HG02938 (cell line): Measurements from ENCODE around the gene SF3B2.
"Not testable (repeated sequence)": the region's sequence is repeated elsewhere in the genome, so short reads cannot be mapped to it uniquely, and the experiment has no call there.

Experiments used
- ATAC-seq: cut with Tn5 transposase; IDR thresholded peaks from one replicate; pipeline ENCODE4 v1.9.1; 2021; ENCODE audit warnings: mild to moderate bottlenecking, moderate library complexity; ENCODE audit not compliant: unreplicated experiment

SF3B2 gene

GRCh38 chr11:66072518-66072917 lies 20.4 kb downstream of the SF3B2 start:
- no peak for ATAC-seq

- no peak for ATAC-seq
These were observed 21.5 kb downstream of the SF3B2 start for GRCh38 chr11:66073669-66074068.

- ATAC-seq = no peak
These were observed 23.1 kb downstream of the SF3B2 start for GRCh38 chr11:66075273-66075672.

GRCh38 chr11:66076561-66076960 lies 24.4 kb downstream of the SF3B2 start:
- no peak for ATAC-seq

- no peak for ATAC-seq
These were observed 25.8 kb downstream of the SF3B2 start for GRCh38 chr11:66077927-66078326.

GRCh38 chr11:66078949-66079348 lies 26.8 kb downstream of the SF3B2 start:
- not testable (repeated sequence) for ATAC-seq

- no peak for ATAC-seq
These were observed 28.1 kb downstream of the SF3B2 start for GRCh38 chr11:66080055-66080817.

- ATAC-seq = no peak
These were observed 29.3 kb downstream of the SF3B2 start for GRCh38 chr11:66081505-66081904.

- ATAC-seq = no peak
These were observed 31.0 kb downstream of the SF3B2 start for GRCh38 chr11:66082946-66083698.

- no peak for ATAC-seq
These were observed 31.6 kb downstream of the SF3B2 start for GRCh38 chr11:66083767-66084166.

GRCh38 chr11:66084821-66085475 lies 32.8 kb downstream of the SF3B2 start:
- no peak for ATAC-seq

GRCh38 chr11:66087148-66087908 lies 35.2 kb downstream of the SF3B2 start:
- no peak for ATAC-seq

- ATAC-seq = no peak
These were observed 36.9 kb downstream of the SF3B2 start for GRCh38 chr11:66089067-66089466.

GRCh38 chr11:66090288-66090687 lies 38.1 kb downstream of the SF3B2 start:
- ATAC-seq = no peak

- not testable (repeated sequence) for ATAC-seq
These were observed 40.0 kb downstream of the SF3B2 start for GRCh38 chr11:66092125-66092524.

GRCh38 chr11:66099746-66100145 lies 47.6 kb downstream of the SF3B2 start:
- ATAC-seq = not testable (repeated sequence)

- ATAC-seq = peak; percentile 59
These were observed 48.3 kb downstream of the SF3B2 start for GRCh38 chr11:66100272-66101065.

GRCh38 chr11:66101066-66101464 lies 48.9 kb downstream of the SF3B2 start:
- ATAC-seq = peak; percentile 24

GRCh38 chr11:66104057-66104638 lies 52.0 kb downstream of the SF3B2 start:
- no peak for ATAC-seq
